ENCODE data around the gene FGF14. TPM values are rescaled to one million over a fixed set of nuclear protein-coding genes. Genes with fewer than 3 reads are reported as not detected.

Gene FGF14
- polyA plus RNA-seq (ENCODE audit: low read depth in 6 of 6) = not detected

DNA sequence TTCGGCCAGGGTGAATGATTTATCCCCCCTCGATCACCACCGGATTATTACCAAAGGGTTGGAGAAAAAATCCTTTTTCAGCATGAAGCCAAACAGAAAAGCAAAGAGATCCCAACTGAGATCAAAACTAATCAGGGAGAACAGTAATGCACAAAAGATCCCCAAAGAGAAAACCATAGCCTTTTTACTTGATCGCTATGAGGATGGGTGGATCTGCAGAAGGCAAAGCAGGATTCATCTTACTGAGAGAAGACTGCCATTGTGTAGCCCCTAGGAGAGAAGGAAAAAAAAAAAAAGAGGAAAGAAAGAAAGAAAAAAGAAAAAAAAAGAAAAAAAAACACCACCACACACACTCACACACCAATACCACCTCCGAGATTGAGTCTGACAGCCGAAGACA is at the start of gene FGF14:
TSS of gene FGF14 (minus strand) at position 283 of the 400 bp plus-strand sequence.
- no peak for ATAC-seq (ENCODE audit: low read depth in 2 of 2)
- no peak for DNase-seq
- Mint-ChIP-seq H3K27me3 (peaks cover 42 to 75% (median 71%) of the 10 kb centered on the region in 3 donors), H3K4me3 (peak within 1 kb of the TSS; percentile 52 to 88 (median 68)), H3K27ac (peak within 1 kb of the TSS in 1 of 6 donors; percentile 39), H3K9me3 (peaks cover 0 to 5% (median 0%) of the 10 kb centered on the region in 7 donors), H3K4me1 (peaks cover 25 to 32% (median 29%) of the 10 kb centered on the region in 3 donors), H3K36me3 (no peaks in the 10 kb centered on the region)

DNA sequence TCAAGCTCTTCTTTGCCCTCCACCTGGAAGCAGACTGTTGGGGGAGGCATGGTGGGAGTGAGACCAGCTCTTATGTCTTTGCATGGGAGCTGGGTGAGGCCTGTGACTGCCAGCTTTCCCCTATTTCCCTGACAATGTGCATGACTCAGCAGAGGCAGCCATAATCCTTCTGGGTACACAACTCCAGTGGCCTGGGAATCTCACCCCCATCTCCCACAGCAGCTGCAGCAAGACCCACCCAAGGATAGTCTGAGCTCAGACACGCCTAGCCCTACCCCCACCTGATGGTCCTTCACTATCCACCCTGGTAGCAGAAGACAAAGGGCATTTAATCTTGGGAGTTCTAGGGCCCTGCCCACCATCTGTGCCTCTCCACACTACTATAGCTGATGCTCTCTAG is 41.4 kb upstream of the FGF14 start:
- H3K27ac Mint-ChIP-seq = no peak overlapping the region
- H3K9me3 Mint-ChIP-seq = peaks cover 0 to 17% (median 11%) of the 10 kb centered on the region in 7 donors
- H3K4me3 Mint-ChIP-seq = no peak overlapping the region
- ATAC-seq (ENCODE audit: low read depth in 2 of 2) = no peak
- no peak for DNase-seq
- no peaks in the 10 kb centered on the region for H3K4me1 Mint-ChIP-seq
- peaks cover 0 to 4% of the 10 kb centered on the region in 2 donors for H3K36me3 Mint-ChIP-seq
- H3K27me3 Mint-ChIP-seq = peaks cover 9 to 30% (median 27%) of the 10 kb centered on the region in 3 donors

DNA sequence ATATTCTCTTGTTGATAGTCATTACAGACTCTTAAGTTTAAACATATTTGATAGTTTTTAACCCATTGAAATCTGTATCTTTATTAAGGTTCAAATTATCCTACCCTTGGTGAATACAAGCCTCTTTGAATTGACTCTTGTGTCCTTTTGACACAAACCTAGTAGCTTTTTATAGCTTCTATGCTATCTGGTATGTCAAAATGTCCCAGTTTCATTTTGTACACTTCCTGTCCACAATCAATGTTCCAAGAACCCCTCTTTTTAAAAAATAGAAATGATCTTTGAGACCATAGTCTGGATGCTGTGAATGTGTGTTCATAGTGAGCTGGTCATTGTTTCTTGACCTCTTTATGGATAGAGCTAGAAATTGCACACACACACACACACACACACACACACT is 39.2 kb upstream of the FGF14 start:
- H3K36me3 Mint-ChIP-seq = peaks cover 0 to 4% of the 10 kb centered on the region in 2 donors
- DNase-seq (no peak), ATAC-seq (ENCODE audit: low read depth in 2 of 2) (no peak)
- H3K27me3 Mint-ChIP-seq = peaks cover 9 to 30% (median 27%) of the 10 kb centered on the region in 3 donors
- no peak overlapping the region for H3K27ac Mint-ChIP-seq
- H3K4me3 Mint-ChIP-seq = no peak overlapping the region
- peaks cover 0 to 15% (median 5%) of the 10 kb centered on the region in 7 donors for H3K9me3 Mint-ChIP-seq
- H3K4me1 Mint-ChIP-seq = no peaks in the 10 kb centered on the region

GRCh38 chr13:102440259-102440936 is 38.5 kb upstream of the FGF14 start:
- Mint-ChIP-seq H3K4me3 (no peak overlapping the region), H3K4me1 (no peaks in the 10 kb centered on the region), H3K9me3 (peaks cover 0 to 19% (median 6%) of the 10 kb centered on the region in 7 donors), H3K27me3 (peaks cover 6 to 36% (median 27%) of the 10 kb centered on the region in 3 donors), H3K36me3 (peaks cover 0 to 4% of the 10 kb centered on the region in 2 donors), H3K27ac (no peak overlapping the region)
- no peak for ATAC-seq (ENCODE audit: low read depth in 2 of 2)
- DNase-seq = no peak

GRCh38 chr13:102422690-102423089 is 20.8 kb upstream of the FGF14 start:
- Mint-ChIP-seq H3K4me1 (no peaks in the 10 kb centered on the region), H3K36me3 (no peaks in the 10 kb centered on the region), H3K27ac (no peak overlapping the region), H3K27me3 (no peaks in the 10 kb centered on the region), H3K9me3 (peaks cover 4 to 43% (median 25%) of the 10 kb centered on the region in 7 donors), H3K4me3 (no peak overlapping the region)
- no peak for DNase-seq
- ATAC-seq (ENCODE audit: low read depth in 2 of 2) = no peak

DNA sequence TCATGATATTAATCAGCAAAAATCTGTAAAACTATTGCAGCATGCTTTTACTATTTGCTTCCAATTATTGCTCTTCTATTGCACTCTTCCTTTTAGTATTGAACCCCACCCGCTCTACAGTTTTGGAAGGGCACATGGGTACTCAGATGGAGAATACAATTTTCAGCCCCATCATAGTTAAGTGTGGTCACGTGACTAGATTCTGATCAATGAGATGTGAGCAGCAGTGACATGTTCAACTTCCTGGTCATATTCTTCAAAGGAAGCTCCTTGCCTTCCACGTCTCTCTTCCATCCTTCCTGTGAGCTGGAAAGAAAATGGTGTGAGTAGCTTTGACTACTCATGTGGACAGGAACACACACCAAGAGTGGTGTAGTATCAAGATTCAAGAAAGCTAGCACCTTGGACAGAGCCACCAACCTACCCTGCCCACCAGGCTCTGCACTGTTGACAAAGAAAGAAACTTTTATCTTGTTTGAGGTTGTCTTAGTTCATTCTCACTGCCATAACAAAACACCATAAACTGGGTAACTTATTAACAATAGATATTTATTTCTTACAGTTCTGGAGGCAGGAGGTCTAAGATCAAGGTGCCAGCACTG is 3.8 kb upstream of the FGF14 start:
- ATAC-seq (ENCODE audit: low read depth in 2 of 2) (no peak), DNase-seq (no peak)
- Mint-ChIP-seq H3K9me3 (peaks cover 0 to 5% (median 0%) of the 10 kb centered on the region in 7 donors), H3K4me1 (peaks cover 19% of the 10 kb centered on the region in 3 donors), H3K27me3 (peaks cover 37 to 77% (median 55%) of the 10 kb centered on the region in 3 donors), H3K36me3 (no peaks in the 10 kb centered on the region), H3K4me3 (no peak overlapping the region), H3K27ac (peak overlapping the region in 1 of 6 donors; percentile 19)

- no peaks in the 10 kb centered on the region for H3K36me3 Mint-ChIP-seq
- H3K27ac Mint-ChIP-seq = peak overlapping the region in 1 of 6 donors; percentile 39
- peak; percentile 57 to 68 for ATAC-seq (ENCODE audit: low read depth in 2 of 2)
- H3K4me3 Mint-ChIP-seq = peak overlapping the region in 5 of 8 donors; percentile 25 to 88 (median 70)
- peaks cover 25 to 32% (median 29%) of the 10 kb centered on the region in 3 donors for H3K4me1 Mint-ChIP-seq
- H3K27me3 Mint-ChIP-seq = peaks cover 39 to 75% (median 70%) of the 10 kb centered on the region in 3 donors
- DNase-seq = no peak
- peaks cover 0 to 5% (median 0%) of the 10 kb centered on the region in 7 donors for H3K9me3 Mint-ChIP-seq
Measured at GRCh38 chr13:102402290-102402689, 442 bp upstream of the FGF14 start.

GRCh38 chr13:102401265-102401664 is 583 bp downstream of the FGF14 start:
- Mint-ChIP-seq H3K4me3 (peak overlapping the region in 7 of 8 donors; percentile 53 to 86 (median 67)), H3K9me3 (peaks cover 0 to 4% (median 0%) of the 10 kb centered on the region in 7 donors), H3K27me3 (peaks cover 42 to 72% (median 68%) of the 10 kb centered on the region in 3 donors), H3K36me3 (no peaks in the 10 kb centered on the region), H3K4me1 (peaks cover 25 to 32% (median 29%) of the 10 kb centered on the region in 3 donors), H3K27ac (no peak overlapping the region)
- ATAC-seq (ENCODE audit: low read depth in 2 of 2) (no peak), DNase-seq (no peak)

DNA sequence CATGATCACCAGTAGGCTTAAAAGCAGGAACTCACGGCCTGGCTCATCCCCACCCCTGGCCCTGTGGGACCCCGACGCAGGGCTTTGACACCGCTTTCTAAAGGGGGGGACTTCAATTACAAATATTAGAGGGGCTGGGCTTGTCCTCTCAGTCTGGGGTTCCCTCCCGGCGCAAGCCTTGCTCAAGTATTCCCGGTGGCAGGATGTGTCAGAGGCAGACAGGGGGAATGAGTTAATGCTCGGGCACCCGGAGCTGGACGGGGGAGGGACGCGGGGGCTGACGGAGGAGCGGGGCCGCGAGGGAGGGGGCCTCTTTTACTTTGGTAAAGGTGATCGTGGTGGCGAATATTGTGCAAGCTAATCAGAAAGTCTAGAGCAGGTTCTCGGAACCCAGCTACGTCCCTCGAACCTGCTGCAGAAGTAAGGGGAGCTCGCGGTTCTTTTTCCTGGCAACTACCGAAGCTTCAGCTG is 1.1 kb downstream of the FGF14 start:
- Mint-ChIP-seq H3K27ac (peak overlapping the region in 1 of 6 donors; percentile 7), H3K4me3 (peak overlapping the region; percentile 52 to 86 (median 64)), H3K4me1 (peaks cover 25 to 32% (median 29%) of the 10 kb centered on the region in 3 donors), H3K9me3 (peaks cover 0 to 4% (median 0%) of the 10 kb centered on the region in 7 donors), H3K27me3 (peaks cover 47 to 67% (median 66%) of the 10 kb centered on the region in 3 donors), H3K36me3 (no peaks in the 10 kb centered on the region)
- no peak for DNase-seq
- ATAC-seq (ENCODE audit: low read depth in 2 of 2) = no peak

DNA sequence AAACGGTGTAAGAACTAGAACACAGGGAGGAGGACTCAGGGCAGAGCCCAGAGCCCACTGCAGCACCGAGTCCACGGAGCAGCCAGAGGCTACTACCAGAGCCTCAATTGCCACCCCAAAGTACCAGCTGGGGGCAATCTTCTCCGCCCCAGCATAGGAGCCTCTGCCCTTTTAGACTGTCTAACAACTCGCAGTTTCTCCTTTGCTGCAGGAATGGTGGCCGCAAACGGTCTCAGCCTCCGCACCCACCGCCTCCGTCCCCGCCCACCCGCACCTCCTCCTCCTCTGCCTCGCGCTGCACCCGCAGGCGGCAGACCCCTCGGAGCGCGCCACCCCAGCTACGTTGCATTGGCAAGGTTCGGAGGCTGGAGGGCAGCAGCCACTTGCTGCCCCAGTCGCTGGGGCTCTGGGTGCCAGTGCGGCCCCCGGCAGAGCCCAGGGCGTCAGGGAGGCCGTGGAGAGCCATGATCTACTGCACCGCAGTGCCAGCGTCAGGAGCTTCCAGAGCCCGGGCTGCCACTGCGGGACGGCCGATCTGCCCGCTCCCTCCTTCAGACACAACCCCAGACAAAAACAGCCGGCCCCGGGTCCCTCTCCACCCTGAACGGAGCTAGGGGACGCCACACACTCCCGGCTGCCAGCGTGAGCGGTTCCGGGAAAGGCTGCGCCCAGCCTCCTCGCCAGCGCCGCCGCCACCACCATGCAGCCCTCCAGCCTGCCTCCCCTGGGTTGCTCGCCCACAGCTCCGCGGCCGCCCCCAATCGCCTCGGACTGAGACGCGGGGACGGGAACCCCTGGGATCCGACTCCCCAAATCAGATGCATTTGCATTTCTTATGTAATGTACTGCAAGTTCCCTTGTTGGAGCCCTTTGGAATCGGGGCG is 1.8 kb downstream of the FGF14 start:
- H3K4me1 Mint-ChIP-seq = peaks cover 25 to 32% (median 32%) of the 10 kb centered on the region in 3 donors
- H3K27ac Mint-ChIP-seq = no peak overlapping the region
- H3K9me3 Mint-ChIP-seq = peaks cover 0 to 6% (median 0%) of the 10 kb centered on the region in 7 donors
- ATAC-seq (ENCODE audit: low read depth in 2 of 2) (peak; percentile 42 to 44), DNase-seq (no peak)
- peaks cover 47 to 66% (median 66%) of the 10 kb centered on the region in 3 donors for H3K27me3 Mint-ChIP-seq
- H3K36me3 Mint-ChIP-seq = no peaks in the 10 kb centered on the region
- peak overlapping the region; percentile 52 to 86 (median 64) for H3K4me3 Mint-ChIP-seq

GRCh38 chr13:102395939-102396338 is 5.9 kb downstream of the FGF14 start:
- Mint-ChIP-seq H3K4me1 (peaks cover 9 to 27% (median 16%) of the 10 kb centered on the region in 3 donors), H3K36me3 (no peaks in the 10 kb centered on the region), H3K27me3 (peaks cover 27 to 48% (median 47%) of the 10 kb centered on the region in 3 donors), H3K9me3 (peaks cover 0 to 3% (median 0%) of the 10 kb centered on the region in 7 donors), H3K4me3 (peak overlapping the region in 4 of 8 donors; percentile 14 to 90 (median 69)), H3K27ac (no peak overlapping the region)
- no peak for ATAC-seq (ENCODE audit: low read depth in 2 of 2)
- no peak for DNase-seq

DNA sequence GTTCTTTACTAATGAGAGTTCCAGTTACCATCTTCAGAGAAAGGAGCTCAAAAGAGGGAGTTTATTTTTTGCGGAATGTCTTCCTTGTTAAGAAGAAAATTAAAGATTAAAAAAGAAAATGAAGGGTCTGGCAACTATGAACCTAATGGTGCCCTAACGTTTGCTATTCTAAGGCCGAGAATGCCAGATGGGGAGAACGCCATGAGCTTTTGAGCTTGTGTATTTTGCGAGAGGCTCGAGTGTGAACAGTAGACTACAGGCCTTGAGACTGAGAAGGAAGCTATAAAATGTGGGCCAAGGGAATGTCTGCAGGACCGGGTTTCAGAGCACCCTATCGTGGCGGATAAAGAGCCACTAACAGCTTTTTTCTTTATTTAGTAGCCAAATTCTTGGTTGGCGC is 6.7 kb downstream of the FGF14 start:
- no peaks in the 10 kb centered on the region for H3K36me3 Mint-ChIP-seq
- peak overlapping the region; percentile 84 to 94 (median 90) for H3K4me3 Mint-ChIP-seq
- peaks cover 0 to 3% (median 0%) of the 10 kb centered on the region in 7 donors for H3K9me3 Mint-ChIP-seq
- DNase-seq (no peak), ATAC-seq (ENCODE audit: low read depth in 2 of 2) (no peak)
- H3K4me1 Mint-ChIP-seq = peaks cover 4 to 22% (median 9%) of the 10 kb centered on the region in 3 donors
- peaks cover 26 to 42% (median 39%) of the 10 kb centered on the region in 3 donors for H3K27me3 Mint-ChIP-seq
- H3K27ac Mint-ChIP-seq = peak overlapping the region in 4 of 6 donors; percentile 34 to 79 (median 78)

Data from naive B cell (primary cell).